ENCODE data around the gene UBAC2.

UBAC2 gene

GRCh38 chr13:99429670-99430069 lies 229.0 kb downstream of the UBAC2 start:
- no peaks in the 10 kb centered on the region for H3K36me3 ChIP-seq (ENCODE audit: control insufficient read depth, insufficient read depth, low read length)
- H3K4me3 ChIP-seq (ENCODE audit: low read depth, low read length) = no peak overlapping the region
- H3K9me3 ChIP-seq (ENCODE audit: control insufficient read depth, insufficient read depth, low read length) = no peaks in the 10 kb centered on the region
- H3K27me3 ChIP-seq (ENCODE audit: control insufficient read depth, insufficient read depth, low read length) = no peaks in the 10 kb centered on the region
- H3K27ac ChIP-seq (ENCODE audit: low read depth, low read length) = no peak overlapping the region
- H3K4me1 ChIP-seq (ENCODE audit: control insufficient read depth, insufficient read depth, low read length) = peaks cover 12% of the 10 kb centered on the region
- H3K9ac ChIP-seq (ENCODE audit: low read depth, low read length) = no peak overlapping the region

- Histone ChIP-seq H3K4me3 (ENCODE audit: low read depth, low read length) (no peak overlapping the region), H3K36me3 (ENCODE audit: control insufficient read depth, insufficient read depth, low read length) (no peaks in the 10 kb centered on the region), H3K4me1 (ENCODE audit: control insufficient read depth, insufficient read depth, low read length) (peaks cover 12% of the 10 kb centered on the region), H3K27ac (ENCODE audit: low read depth, low read length) (peak overlapping the region; percentile 1), H3K27me3 (ENCODE audit: control insufficient read depth, insufficient read depth, low read length) (no peaks in the 10 kb centered on the region), H3K9ac (ENCODE audit: low read depth, low read length) (no peak overlapping the region), H3K9me3 (ENCODE audit: control insufficient read depth, insufficient read depth, low read length) (no peaks in the 10 kb centered on the region)
Measured at GRCh38 chr13:99431927-99432608, 231.4 kb downstream of the UBAC2 start.

GRCh38 chr13:99432609-99433542 lies 232.2 kb downstream of the UBAC2 start:
- H3K36me3 ChIP-seq (ENCODE audit: control insufficient read depth, insufficient read depth, low read length) = no peaks in the 10 kb centered on the region
- peak overlapping the region; percentile 16; the same call in 1 of the 2 replicates for H3K4me3 ChIP-seq (ENCODE audit: low read depth, low read length)
- no peak overlapping the region for H3K9ac ChIP-seq (ENCODE audit: low read depth, low read length)
- peaks cover 12% of the 10 kb centered on the region for H3K4me1 ChIP-seq (ENCODE audit: control insufficient read depth, insufficient read depth, low read length)
- H3K9me3 ChIP-seq (ENCODE audit: control insufficient read depth, insufficient read depth, low read length) = no peaks in the 10 kb centered on the region
- no peaks in the 10 kb centered on the region for H3K27me3 ChIP-seq (ENCODE audit: control insufficient read depth, insufficient read depth, low read length)
- peak overlapping the region; percentile 87 for H3K27ac ChIP-seq (ENCODE audit: low read depth, low read length)

GRCh38 chr13:99433543-99434075 lies 233.0 kb downstream of the UBAC2 start:
- H3K36me3 ChIP-seq (ENCODE audit: control insufficient read depth, insufficient read depth, low read length) = no peaks in the 10 kb centered on the region
- no peak overlapping the region for H3K9ac ChIP-seq (ENCODE audit: low read depth, low read length)
- peaks cover 12% of the 10 kb centered on the region for H3K4me1 ChIP-seq (ENCODE audit: control insufficient read depth, insufficient read depth, low read length)
- H3K4me3 ChIP-seq (ENCODE audit: low read depth, low read length) = no peak overlapping the region
- H3K27ac ChIP-seq (ENCODE audit: low read depth, low read length) = no peak overlapping the region
- no peaks in the 10 kb centered on the region for H3K9me3 ChIP-seq (ENCODE audit: control insufficient read depth, insufficient read depth, low read length)
- H3K27me3 ChIP-seq (ENCODE audit: control insufficient read depth, insufficient read depth, low read length) = no peaks in the 10 kb centered on the region

GRCh38 chr13:99434258-99434788 lies 233.7 kb downstream of the UBAC2 start:
- H3K9me3 ChIP-seq (ENCODE audit: control insufficient read depth, insufficient read depth, low read length) = no peaks in the 10 kb centered on the region
- no peak overlapping the region for H3K9ac ChIP-seq (ENCODE audit: low read depth, low read length)
- H3K4me3 ChIP-seq (ENCODE audit: low read depth, low read length) = no peak overlapping the region
- H3K27me3 ChIP-seq (ENCODE audit: control insufficient read depth, insufficient read depth, low read length) = no peaks in the 10 kb centered on the region
- H3K4me1 ChIP-seq (ENCODE audit: control insufficient read depth, insufficient read depth, low read length) = peaks cover 13% of the 10 kb centered on the region
- no peak overlapping the region for H3K27ac ChIP-seq (ENCODE audit: low read depth, low read length)
- no peaks in the 10 kb centered on the region for H3K36me3 ChIP-seq (ENCODE audit: control insufficient read depth, insufficient read depth, low read length)

GRCh38 chr13:99435116-99435515 lies 234.5 kb downstream of the UBAC2 start:
- no peak overlapping the region for H3K4me3 ChIP-seq (ENCODE audit: low read depth, low read length)
- H3K36me3 ChIP-seq (ENCODE audit: control insufficient read depth, insufficient read depth, low read length) = no peaks in the 10 kb centered on the region
- H3K27me3 ChIP-seq (ENCODE audit: control insufficient read depth, insufficient read depth, low read length) = no peaks in the 10 kb centered on the region
- no peak overlapping the region for H3K27ac ChIP-seq (ENCODE audit: low read depth, low read length)
- H3K4me1 ChIP-seq (ENCODE audit: control insufficient read depth, insufficient read depth, low read length) = peaks cover 20% of the 10 kb centered on the region
- H3K9ac ChIP-seq (ENCODE audit: low read depth, low read length) = no peak overlapping the region
- no peaks in the 10 kb centered on the region for H3K9me3 ChIP-seq (ENCODE audit: control insufficient read depth, insufficient read depth, low read length)

GRCh38 chr13:99435998-99436397 lies 235.3 kb downstream of the UBAC2 start:
- Histone ChIP-seq H3K36me3 (ENCODE audit: control insufficient read depth, insufficient read depth, low read length) (no peaks in the 10 kb centered on the region), H3K4me1 (ENCODE audit: control insufficient read depth, insufficient read depth, low read length) (peaks cover 29% of the 10 kb centered on the region), H3K27me3 (ENCODE audit: control insufficient read depth, insufficient read depth, low read length) (no peaks in the 10 kb centered on the region), H3K4me3 (ENCODE audit: low read depth, low read length) (no peak overlapping the region), H3K27ac (ENCODE audit: low read depth, low read length) (no peak overlapping the region), H3K9me3 (ENCODE audit: control insufficient read depth, insufficient read depth, low read length) (no peaks in the 10 kb centered on the region), H3K9ac (ENCODE audit: low read depth, low read length) (no peak overlapping the region)

Measured in HUES48 (cell line).